Tibial nerve (tissue), 4 donors: Measurements from ENCODE around the gene ZNF254.

Experiments used
- CTCF ChIP-seq, 5 experiments: fragments of 200-600 bp in 3 of 5; fragments of 450-650 bp in 2 of 5; sonication (generic) in 3 of 5; IDR thresholded peaks; one replicate each; pipeline ENCODE4 v1.5.1; 2016 to 2019; ENCODE audit warnings: antibody characterized with exemption in 5 of 5, mild to moderate bottlenecking in 3 of 5, moderate library complexity in 2 of 5
- EP300 ChIP-seq, 2 donors: sonication (generic); formaldehyde crosslinking; IDR thresholded peaks; one replicate each; pipeline ENCODE4 v1.6.1; 2017; ENCODE audit warnings: antibody characterized with exemption in 2 of 2, mild to moderate bottlenecking in 1 of 2
- POLR2A ChIP-seq, 2 donors: fragments of 450-650 bp; IDR thresholded peaks; one replicate each; pipeline ENCODE4 v1.6.1; 2017; ENCODE audit warnings: antibody characterized with exemption in 2 of 2, mild to moderate bottlenecking in 2 of 2, moderate library complexity in 2 of 2

- TF ChIP-seq CTCF (IDR thresholded peaks at IDR 0.05) (no peak), EP300 (IDR thresholded peaks at IDR 0.05) (no peak), POLR2A (IDR thresholded peaks at IDR 0.05) (no peak)
Measured at GRCh38 chr19:24142771-24143170, 55.8 kb downstream of the ZNF254 start.
